Effector memory CD4-positive, alpha-beta T cell (primary cell): ENCODE results near the gene HP1BP3.
"Not testable (repeated sequence)": the region's sequence is repeated elsewhere in the genome, so short reads cannot be mapped to it uniquely, and the experiment has no call there.

Experiments used
- DNase-seq, 3 donors: peaks; one replicate each; pipeline ENCODE4 v3.0.0-alpha.2; 2020
- H3K27ac ChIP-seq: 2 replicates; pipeline ENCODE4 v1.7.0; 2013; ENCODE audit warnings: mild to moderate bottlenecking, low read length, moderate library complexity; ENCODE audit not compliant: insufficient read depth, poor library complexity, severe bottlenecking
- H3K27me3 ChIP-seq: replicated peaks from 2 replicates; pipeline ENCODE4 v1.7.0; 2013; ENCODE audit warnings: mild to moderate bottlenecking, low read length; ENCODE audit not compliant: insufficient read depth, control insufficient read depth, poor library complexity, severe bottlenecking
- H3K36me3 ChIP-seq: 2 replicates; pipeline ENCODE4 v1.7.0; 2013; ENCODE audit warnings: mild to moderate bottlenecking, low read length, moderate library complexity; ENCODE audit not compliant: control insufficient read depth, insufficient read depth
- H3K4me1 ChIP-seq: 2 replicates; pipeline ENCODE4 v1.7.0; 2013; ENCODE audit warnings: low read length, mild to moderate bottlenecking; ENCODE audit not compliant: control insufficient read depth, insufficient read depth, poor library complexity, severe bottlenecking
- H3K4me3 ChIP-seq: 2 replicates; pipeline ENCODE4 v1.7.0; 2013; ENCODE audit warnings: low read length, low read depth, mild to moderate bottlenecking; ENCODE audit not compliant: insufficient read depth, poor library complexity, severe bottlenecking
- H3K9me3 ChIP-seq: 2 replicates; pipeline ENCODE4 v1.7.0; 2013; ENCODE audit warnings: mild to moderate bottlenecking, low read length, moderate library complexity; ENCODE audit not compliant: control insufficient read depth

Gene HP1BP3

GRCh38 chr1:20721117-20722061 lies 65.7 kb downstream of the HP1BP3 start:
- no peaks in the 10 kb centered on the region for H3K27me3 ChIP-seq
- no peak for DNase-seq
- H3K36me3 ChIP-seq: no peaks in the 10 kb centered on the region
- peaks cover 4% of the 10 kb centered on the region for H3K4me1 ChIP-seq
- no peak overlapping the region for H3K27ac ChIP-seq
- no peaks in the 10 kb centered on the region for H3K9me3 ChIP-seq
- H3K4me3 ChIP-seq: no peak overlapping the region

- peaks cover 4% of the 10 kb centered on the region for H3K4me1 ChIP-seq
- H3K36me3 ChIP-seq: no peaks in the 10 kb centered on the region
- H3K27me3 ChIP-seq: no peaks in the 10 kb centered on the region
- H3K4me3 ChIP-seq: no peak overlapping the region
- no peak overlapping the region for H3K27ac ChIP-seq
- no peak for DNase-seq
- no peaks in the 10 kb centered on the region for H3K9me3 ChIP-seq
These were observed 66.4 kb downstream of the HP1BP3 start for GRCh38 chr1:20720631-20721091.

GRCh38 chr1:20719871-20720620 lies 67.1 kb downstream of the HP1BP3 start:
- Histone ChIP-seq H3K4me3 (no peak overlapping the region), H3K4me1 (peaks cover 4% of the 10 kb centered on the region), H3K27ac (no peak overlapping the region), H3K36me3 (no peaks in the 10 kb centered on the region), H3K9me3 (no peaks in the 10 kb centered on the region), H3K27me3 (no peaks in the 10 kb centered on the region)
- no peak for DNase-seq

- Histone ChIP-seq H3K4me1 (peaks cover 4% of the 10 kb centered on the region), H3K27me3 (no peaks in the 10 kb centered on the region), H3K27ac (no peak overlapping the region), H3K9me3 (no peaks in the 10 kb centered on the region), H3K36me3 (no peaks in the 10 kb centered on the region), H3K4me3 (no peak overlapping the region)
- DNase-seq: no peak
These were observed 67.8 kb downstream of the HP1BP3 start for GRCh38 chr1:20719261-20719660.

- not testable (repeated sequence) for H3K27ac ChIP-seq, H3K27me3 ChIP-seq, H3K4me1 ChIP-seq, H3K36me3 ChIP-seq, H3K9me3 ChIP-seq, DNase-seq
- H3K4me3 ChIP-seq: peak overlapping the region; percentile 39
These were observed 68.7 kb downstream of the HP1BP3 start for GRCh38 chr1:20718343-20718882.

- no peaks in the 10 kb centered on the region for H3K27me3 ChIP-seq
- H3K9me3 ChIP-seq: no peaks in the 10 kb centered on the region
- H3K4me1 ChIP-seq: peaks cover 4% of the 10 kb centered on the region
- no peak within 1 kb of the TSS for H3K27ac ChIP-seq
- DNase-seq: peak; percentile 42 to 53 (median 53)
- no peaks in the 10 kb centered on the region for H3K36me3 ChIP-seq
- peak within 1 kb of the TSS; percentile 46 for H3K4me3 ChIP-seq
These were observed 69.4 kb downstream of the HP1BP3 start, which contains the start of gene KIF17 for GRCh38 chr1:20717452-20718342. KIF17 (minus strand) TSS chr1:20718007; CDS start chr1:20717706, 301 bp downstream.

GRCh38 chr1:20716232-20716631 lies 70.9 kb downstream of the HP1BP3 start:
- DNase-seq: no peak

GRCh38 chr1:20715406-20715805 lies 71.7 kb downstream of the HP1BP3 start:
- no peak overlapping the region for H3K27ac ChIP-seq
- H3K36me3 ChIP-seq: no peaks in the 10 kb centered on the region
- no peaks in the 10 kb centered on the region for H3K27me3 ChIP-seq
- peaks cover 4% of the 10 kb centered on the region for H3K4me1 ChIP-seq
- DNase-seq: no peak
- no peaks in the 10 kb centered on the region for H3K9me3 ChIP-seq
- H3K4me3 ChIP-seq: no peak overlapping the region

More at GRCh38 chr1:20716232-20716631, 70.9 kb downstream of the HP1BP3 start:
- Histone ChIP-seq H3K4me3 (no peak overlapping the region), H3K4me1 (peaks cover 4% of the 10 kb centered on the region), H3K36me3 (no peaks in the 10 kb centered on the region), H3K27ac (no peak overlapping the region), H3K9me3 (no peaks in the 10 kb centered on the region), H3K27me3 (no peaks in the 10 kb centered on the region)

- H3K4me3 ChIP-seq: no peak overlapping the region
- no peaks in the 10 kb centered on the region for H3K27me3 ChIP-seq
- no peak overlapping the region for H3K27ac ChIP-seq
- no peaks in the 10 kb centered on the region for H3K36me3 ChIP-seq
- peaks cover 4% of the 10 kb centered on the region for H3K4me1 ChIP-seq
- no peak for DNase-seq
- no peaks in the 10 kb centered on the region for H3K9me3 ChIP-seq
These were observed 73.7 kb downstream of the HP1BP3 start for GRCh38 chr1:20713440-20713839.
